ENCODE data around the gene ZNF473.

DNA sequence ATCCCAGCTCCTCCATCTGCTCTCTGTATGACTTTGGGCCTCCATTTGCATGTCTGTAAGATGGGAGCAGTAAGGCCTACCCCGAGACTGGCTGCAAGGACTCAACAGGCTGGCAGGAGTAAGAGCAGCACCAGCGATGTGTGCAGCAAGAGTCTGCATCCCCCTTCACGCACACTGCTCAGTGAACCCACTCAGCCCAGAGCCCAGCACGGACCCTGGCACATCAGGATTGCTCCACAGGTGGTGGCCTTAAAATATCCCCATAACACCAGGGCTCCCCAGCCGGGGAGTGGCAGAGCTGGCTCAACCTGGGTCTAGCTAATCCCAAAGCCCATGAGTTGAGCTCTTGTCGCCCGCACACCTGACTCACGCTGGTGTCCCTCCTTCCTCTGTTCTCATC, 24.0 kb upstream of the ZNF473 start:
- TF ChIP-seq, protein P1, sequence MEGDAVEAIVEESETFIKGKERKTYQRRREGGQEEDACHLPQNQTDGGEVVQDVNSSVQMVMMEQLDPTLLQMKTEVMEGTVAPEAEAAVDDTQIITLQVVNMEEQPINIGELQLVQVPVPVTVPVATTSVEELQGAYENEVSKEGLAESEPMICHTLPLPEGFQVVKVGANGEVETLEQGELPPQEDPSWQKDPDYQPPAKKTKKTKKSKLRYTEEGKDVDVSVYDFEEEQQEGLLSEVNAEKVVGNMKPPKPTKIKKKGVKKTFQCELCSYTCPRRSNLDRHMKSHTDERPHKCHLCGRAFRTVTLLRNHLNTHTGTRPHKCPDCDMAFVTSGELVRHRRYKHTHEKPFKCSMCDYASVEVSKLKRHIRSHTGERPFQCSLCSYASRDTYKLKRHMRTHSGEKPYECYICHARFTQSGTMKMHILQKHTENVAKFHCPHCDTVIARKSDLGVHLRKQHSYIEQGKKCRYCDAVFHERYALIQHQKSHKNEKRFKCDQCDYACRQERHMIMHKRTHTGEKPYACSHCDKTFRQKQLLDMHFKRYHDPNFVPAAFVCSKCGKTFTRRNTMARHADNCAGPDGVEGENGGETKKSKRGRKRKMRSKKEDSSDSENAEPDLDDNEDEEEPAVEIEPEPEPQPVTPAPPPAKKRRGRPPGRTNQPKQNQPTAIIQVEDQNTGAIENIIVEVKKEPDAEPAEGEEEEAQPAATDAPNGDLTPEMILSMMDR (IDR thresholded peaks at IDR 0.05): no peak
- TF ChIP-seq POLR2A (IDR thresholded peaks at IDR 0.05): no peak
